Caki2 (cell line): ENCODE results near the gene MS4A13. TPM values are rescaled to one million over a fixed set of nuclear protein-coding genes. Genes with fewer than 3 reads are reported as not detected.
"Not testable (repeated sequence)": the region's sequence is repeated elsewhere in the genome, so short reads cannot be mapped to it uniquely, and the experiment has no call there.

Experiments
- DNase-seq: peaks from one replicate; pipeline ENCODE4 v3.0.0-alpha.2; 2015; ENCODE audit warnings: low read depth
- in situ Hi-C: cut with HindIII; loops from 2 replicates; pipeline ENCODE4 v1.10.0; 2016; ENCODE audit warnings: low sequenced_read_pairs, low pct_unique_long_range_greater_than_20kb, mixed read lengths
- total RNA-seq: library from RNA; depleted of rRNA; stranded (reverse); fragments of >200 nt; shearing (Covaris generic); gene quantifications from 2 replicates; pipeline ENCODE4 v1.2.3, GENCODE V29; 2014; ENCODE audit warnings: low replicate concordance; rRNA removed

The MS4A13 gene
- total RNA-seq, 1 experiment from 2014 or later: not detected

GRCh38 chr11:60513496-60514460 lies 1.4 kb upstream of the MS4A13 start:
- in situ Hi-C loops: no loop called here

GRCh38 chr11:60528465-60528864 lies 13.3 kb downstream of the MS4A13 start:
- in situ Hi-C loops: no loop called here
- DNase-seq: no peak

More at GRCh38 chr11:60513496-60514460, 1.4 kb upstream of the MS4A13 start:
- no peak for DNase-seq

- DNase-seq: no peak
- in situ Hi-C loops: no loop called here
Observed at GRCh38 chr11:60528934-60529333, 13.7 kb downstream of the MS4A13 start.

DNA sequence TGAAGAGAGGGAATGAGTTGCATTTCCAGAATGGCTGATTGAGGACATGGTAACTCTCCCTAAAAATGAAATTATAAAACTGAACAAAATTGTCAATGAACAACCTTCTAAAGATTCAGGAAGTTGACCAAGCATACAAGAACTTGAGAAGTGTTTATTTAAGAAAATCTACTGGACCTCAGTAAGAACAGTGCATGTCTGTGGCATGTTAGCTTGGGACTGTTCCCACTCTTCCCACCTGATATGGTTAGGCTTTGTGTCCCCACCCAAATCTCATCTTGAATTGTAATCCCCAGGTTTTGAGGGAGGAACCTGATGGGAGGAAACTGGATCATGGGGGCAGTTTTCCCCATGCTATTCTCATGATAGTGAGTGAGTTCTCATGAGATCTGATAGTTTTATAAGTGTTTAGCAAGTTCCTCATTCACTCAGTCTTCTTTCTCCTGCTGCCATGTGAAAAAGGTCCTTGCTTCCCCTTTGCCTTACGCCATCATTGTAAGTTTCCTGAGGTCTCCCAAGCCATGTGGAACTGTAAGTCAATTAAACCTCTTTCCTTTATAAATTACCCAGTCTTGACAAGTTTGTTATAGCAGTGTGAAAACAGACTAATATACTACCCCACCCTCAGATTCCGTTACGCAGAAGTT lies 15.4 kb downstream of the MS4A13 start:
- in situ Hi-C loops: no loop called here
- no peak for DNase-seq

GRCh38 chr11:60532383-60532782 lies 17.2 kb downstream of the MS4A13 start:
- DNase-seq, in situ Hi-C loops: not testable (repeated sequence)

DNA sequence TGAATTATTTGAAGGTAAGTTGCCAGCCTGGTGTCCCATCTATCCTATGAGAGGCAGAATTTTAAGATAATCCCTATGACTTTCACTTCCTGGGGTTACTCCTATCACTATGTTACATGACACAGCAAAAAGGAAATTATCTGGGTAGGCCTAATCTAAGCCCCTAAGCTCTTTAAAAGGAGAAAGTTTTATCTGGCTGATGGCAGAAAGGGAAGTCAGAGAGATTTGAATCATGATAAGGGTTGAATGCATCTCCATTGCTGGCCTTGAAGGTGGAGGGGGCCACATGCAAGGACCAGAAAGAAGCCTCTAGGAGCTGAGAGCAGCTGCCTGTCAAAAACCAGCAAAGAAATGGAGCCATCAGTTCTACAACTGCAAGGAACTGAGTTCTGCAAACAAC lies 23.4 kb downstream of the MS4A13 start:
- in situ Hi-C loops, DNase-seq: not testable (repeated sequence)

DNA sequence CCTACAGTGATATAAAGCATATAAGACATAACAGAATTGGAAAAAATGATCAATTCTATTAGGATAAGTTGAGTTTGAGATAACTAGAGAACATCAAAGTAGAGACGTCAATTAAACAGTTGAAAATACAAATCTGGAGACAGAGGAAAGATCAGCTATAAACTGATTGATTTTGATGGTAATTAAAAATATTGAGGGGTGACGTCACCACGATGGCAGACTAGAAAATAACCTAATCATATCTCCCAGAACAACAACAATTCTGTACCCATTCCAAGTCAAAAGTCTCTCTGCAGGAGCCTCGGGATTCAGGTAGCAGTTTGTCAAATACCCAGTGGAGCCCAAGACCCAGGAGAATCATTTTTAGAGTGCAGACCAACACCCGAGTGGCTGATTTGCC lies 28.9 kb downstream of the MS4A13 start:
- DNase-seq: no peak
- in situ Hi-C loops: no loop called here

DNA sequence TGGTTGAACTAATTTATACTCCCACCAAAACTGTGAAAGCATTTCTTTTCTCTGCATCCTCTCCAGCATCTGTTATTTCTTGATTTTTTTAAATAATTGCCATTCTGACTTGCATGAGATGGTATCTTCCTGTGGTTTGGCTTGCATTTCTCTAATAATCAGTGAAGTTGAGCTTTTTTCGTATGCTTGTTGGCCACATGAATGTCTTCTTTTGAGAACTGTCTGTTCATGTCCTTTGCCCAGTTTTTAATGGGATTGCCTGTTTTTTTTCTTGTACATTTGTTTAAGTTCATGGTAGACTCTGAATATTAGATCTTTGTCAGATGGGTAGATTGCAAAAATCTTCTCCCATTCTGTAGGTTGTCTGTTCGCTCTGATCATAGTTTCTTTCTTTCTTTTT lies 46.1 kb downstream of the MS4A13 start:
- no peak for DNase-seq
- in situ Hi-C loops: no loop called here

DNA sequence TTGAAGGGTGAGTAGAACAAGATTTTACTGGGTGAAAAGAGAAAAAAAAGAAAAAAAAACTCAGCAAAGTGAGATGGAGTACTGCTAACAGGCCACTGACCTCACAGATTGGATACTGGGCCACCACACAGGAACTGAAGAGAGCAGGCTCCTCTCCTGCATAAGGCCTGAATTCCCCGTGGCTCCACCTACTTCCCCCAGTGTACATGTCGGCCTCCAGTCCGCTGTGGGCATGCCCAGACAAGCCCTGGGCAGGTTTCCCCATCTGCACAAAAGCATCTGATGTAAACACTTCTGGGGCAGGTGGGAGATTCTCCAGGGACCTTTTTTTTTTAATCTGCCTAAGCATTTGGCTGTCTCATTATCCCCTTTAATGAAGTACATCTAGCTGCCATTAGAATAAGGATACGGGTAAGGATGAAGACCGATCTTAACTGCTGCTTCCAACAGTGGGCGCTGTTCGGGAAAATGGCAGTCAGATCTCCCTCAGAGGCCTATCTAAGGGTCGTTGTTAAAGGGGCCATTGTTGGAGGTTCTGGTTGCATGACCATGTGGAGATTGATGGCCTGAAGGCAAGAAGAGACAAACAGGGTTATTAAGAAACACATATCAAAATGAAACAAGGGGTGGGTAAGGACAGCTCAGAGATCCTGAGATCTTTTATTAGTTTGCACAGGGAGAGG lies 48.5 kb downstream of the MS4A13 start:
- in situ Hi-C loops: no loop called here
- DNase-seq: no peak

GRCh38 chr11:60566776-60567175 lies 51.6 kb downstream of the MS4A13 start:
- DNase-seq: no peak
- in situ Hi-C loops: no loop called here

DNA sequence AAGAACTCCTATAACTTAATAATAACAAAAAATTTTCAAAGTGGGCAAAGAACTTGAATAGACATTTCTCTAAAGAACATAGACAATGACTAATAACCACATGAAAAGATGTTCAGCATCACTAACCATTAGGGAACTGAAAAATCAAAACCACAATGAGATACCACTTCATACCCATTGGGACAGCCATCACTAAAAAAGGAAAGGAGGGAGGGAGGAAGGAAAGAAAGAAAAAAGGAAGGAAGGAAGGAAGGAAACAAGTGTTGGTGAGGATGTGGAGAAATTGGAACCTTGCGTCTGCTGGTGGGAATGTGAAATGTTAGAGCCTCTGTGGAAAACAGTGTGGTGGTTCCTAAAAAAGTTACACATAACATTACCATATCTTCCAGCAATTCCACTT lies 55.8 kb downstream of the MS4A13 start:
- in situ Hi-C loops: no loop called here
- no peak for DNase-seq

DNA sequence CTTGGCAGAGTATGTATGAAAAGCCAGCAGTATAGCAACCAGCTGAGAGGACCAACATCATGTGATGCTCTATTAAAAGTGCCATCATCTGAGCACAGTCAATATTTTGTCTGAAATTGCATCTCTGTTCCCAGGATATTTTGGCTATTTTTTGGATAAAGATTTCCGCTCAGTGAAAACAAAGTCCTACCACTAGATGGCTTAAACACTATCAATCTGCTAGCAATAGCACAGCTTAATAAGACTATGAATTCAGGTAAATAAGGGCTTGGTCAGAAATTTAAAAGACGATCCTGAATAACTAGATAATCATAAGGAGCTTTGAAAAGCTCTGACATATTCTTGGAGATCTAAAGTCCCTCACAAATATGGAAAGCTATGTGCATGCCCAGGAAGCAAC lies 74.4 kb downstream of the MS4A13 start:
- in situ Hi-C loops: no loop called here
- DNase-seq: no peak

Other genes with a start within 250 kb of the MS4A13 start
- not detected in 2 replicates for gene MS4A4A, start 234.7 kb upstream of the MS4A13 start, total RNA-seq
- not detected in 2 replicates for gene MS4A6E, start 188.1 kb upstream of the MS4A13 start, total RNA-seq
- gene MS4A7, start 136.9 kb upstream of the MS4A13 start, total RNA-seq: not detected in 2 replicates
- gene MS4A14, start 118.9 kb upstream of the MS4A13 start, total RNA-seq: not detected in 2 replicates
- gene MS4A5, start 85.8 kb upstream of the MS4A13 start, total RNA-seq: not detected in 2 replicates
- gene MS4A1, start 59.5 kb upstream of the MS4A13 start, total RNA-seq: not detected in 2 replicates
- not detected in 2 replicates for gene MS4A12, start 22.6 kb upstream of the MS4A13 start, total RNA-seq
- gene MS4A8, start 184.2 kb downstream of the MS4A13 start, total RNA-seq: not detected in 2 replicates
- gene MS4A18, start 209.3 kb downstream of the MS4A13 start, total RNA-seq: not detected in 2 replicates
- gene MS4A15, start 241.5 kb downstream of the MS4A13 start, total RNA-seq: not detected in 2 replicates